ENCODE results near the gene TAX1BP1.

The TAX1BP1 gene

DNA sequence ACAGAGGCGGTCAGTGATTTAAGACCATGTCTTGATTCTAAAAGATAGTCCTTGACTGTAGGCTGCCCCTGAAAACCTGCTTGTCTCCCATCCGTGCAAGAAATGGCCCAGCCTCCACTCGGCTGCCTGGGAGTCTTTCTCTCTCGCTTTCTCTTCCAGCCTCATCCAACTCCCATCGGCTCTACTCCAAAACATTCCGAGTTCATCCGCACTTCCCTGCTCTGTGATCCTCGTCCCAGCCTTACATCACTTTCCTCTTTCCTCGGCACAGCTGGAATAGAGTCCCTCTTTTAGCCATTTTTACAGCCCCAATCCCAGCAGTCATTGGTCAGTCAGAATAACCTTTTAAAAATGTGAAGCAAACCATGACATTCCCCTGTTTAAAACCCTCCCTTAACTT is 135.1 kb downstream of the TAX1BP1 start:
- in situ Hi-C loops (cut with MboI; ENCODE audit: low sequenced_read_pairs), result no loop called here

DNA sequence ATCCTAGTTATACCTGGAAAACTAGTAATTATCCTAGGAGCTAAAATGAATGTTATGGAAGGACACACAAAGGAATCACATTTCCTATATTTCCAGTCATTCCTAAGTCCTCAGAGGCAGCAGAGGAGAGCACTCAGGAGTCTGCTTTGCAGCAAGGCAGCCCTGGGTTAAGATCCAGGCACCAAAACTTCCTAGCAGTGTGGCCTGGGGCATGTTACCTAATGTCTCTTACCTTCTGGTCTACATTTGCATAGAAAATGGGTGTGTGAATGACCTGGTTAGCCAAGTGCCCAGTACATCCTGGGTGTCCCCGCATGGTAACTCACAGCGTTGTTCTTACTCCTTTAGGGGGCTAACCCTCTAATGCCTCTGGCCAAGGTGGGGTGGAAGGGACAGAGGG is 135.9 kb downstream of the TAX1BP1 start:
- in situ Hi-C loops (cut with MboI; ENCODE audit: low sequenced_read_pairs), result no loop called here

DNA sequence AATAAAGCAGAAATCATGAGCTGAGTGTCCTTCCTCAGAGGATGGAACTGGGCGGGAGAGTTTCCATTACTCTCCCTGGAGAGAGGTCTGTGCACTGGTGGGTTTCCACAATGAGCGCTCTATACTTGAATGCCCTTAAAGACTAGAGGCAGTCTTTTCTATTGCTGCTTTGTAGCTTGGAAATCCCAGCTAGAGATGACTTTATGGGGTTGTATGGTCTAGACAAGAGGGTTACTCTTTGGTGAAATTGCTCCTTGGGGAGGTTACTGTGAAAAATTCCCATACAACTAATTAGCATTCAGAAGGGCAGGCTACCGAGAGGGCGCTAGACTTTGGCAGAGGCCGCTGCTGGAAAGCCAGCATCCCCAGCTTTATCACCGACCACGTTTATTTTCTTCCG is 136.8 kb downstream of the TAX1BP1 start:
- in situ Hi-C loops (cut with MboI; ENCODE audit: low sequenced_read_pairs), result no loop called here

Data from HL-60/S4 (cell line).